Endometrial microvascular endothelial cells (primary cell): ENCODE data around the gene IRF2. TPM values are rescaled to one million over a fixed set of nuclear protein-coding genes. Genes with fewer than 3 reads are reported as not detected.

Source experiments
- in situ Hi-C: cut with HindIII; loops from 2 replicates; pipeline ENCODE4 v1.10.0; 2017; ENCODE audit warnings: low sequenced_read_pairs, low pct_unique_long_range_greater_than_20kb; ENCODE audit errors: inconsistent ontology term
- total RNA-seq: library from RNA; depleted of rRNA; stranded (reverse); fragments of >200 nt; gene quantifications from one replicate; pipeline ENCODE4 v1.2.3, GENCODE V29; 2015; ENCODE audit errors: inconsistent ontology term

Gene IRF2
- total RNA-seq, 1 donor from 2014 or later = 18.3 TPM

DNA sequence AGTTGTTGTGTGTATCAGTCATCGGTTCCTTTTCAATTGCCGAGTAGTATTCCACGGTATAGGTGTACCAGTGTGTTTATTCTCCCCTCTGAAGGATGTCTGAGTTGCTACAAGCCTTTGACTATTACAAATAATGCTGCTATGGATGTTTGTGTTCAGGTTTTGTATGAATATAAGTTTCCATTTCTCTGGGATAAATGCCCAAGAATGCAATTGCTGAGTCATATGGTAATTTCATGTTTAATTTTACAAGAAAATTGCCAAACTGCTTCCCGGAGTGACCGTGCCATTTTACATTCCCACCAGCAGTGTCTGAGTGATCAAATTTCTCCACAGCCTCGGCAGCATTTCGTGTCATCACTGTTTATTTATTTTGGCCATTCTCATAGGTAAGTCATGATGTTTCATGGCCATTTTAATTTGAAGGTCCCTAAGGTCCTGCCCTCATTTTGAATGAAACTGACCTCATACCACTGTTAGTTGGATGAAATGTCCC is 73.9 kb downstream of the IRF2 start:
- in situ Hi-C loops = no loop called here

DNA sequence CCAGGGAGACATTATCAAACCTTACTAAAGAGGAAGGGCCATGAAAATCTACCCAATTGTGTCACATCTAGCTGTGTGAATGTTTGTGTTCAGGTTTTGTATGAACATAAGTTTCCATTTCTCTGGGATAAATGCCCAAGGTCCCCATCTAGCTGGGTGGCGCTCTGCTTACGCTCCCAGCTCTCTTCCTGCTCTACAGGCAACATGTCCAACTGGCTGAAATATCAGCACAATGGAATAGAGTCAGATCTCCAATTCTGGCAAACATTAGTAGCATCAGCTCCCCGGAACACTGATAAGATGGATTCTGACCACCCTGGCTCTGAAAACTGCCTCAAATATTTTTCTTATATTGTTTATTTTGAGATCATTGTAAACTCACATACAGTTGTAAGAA is 74.8 kb downstream of the IRF2 start:
- in situ Hi-C loops = no loop called here

DNA sequence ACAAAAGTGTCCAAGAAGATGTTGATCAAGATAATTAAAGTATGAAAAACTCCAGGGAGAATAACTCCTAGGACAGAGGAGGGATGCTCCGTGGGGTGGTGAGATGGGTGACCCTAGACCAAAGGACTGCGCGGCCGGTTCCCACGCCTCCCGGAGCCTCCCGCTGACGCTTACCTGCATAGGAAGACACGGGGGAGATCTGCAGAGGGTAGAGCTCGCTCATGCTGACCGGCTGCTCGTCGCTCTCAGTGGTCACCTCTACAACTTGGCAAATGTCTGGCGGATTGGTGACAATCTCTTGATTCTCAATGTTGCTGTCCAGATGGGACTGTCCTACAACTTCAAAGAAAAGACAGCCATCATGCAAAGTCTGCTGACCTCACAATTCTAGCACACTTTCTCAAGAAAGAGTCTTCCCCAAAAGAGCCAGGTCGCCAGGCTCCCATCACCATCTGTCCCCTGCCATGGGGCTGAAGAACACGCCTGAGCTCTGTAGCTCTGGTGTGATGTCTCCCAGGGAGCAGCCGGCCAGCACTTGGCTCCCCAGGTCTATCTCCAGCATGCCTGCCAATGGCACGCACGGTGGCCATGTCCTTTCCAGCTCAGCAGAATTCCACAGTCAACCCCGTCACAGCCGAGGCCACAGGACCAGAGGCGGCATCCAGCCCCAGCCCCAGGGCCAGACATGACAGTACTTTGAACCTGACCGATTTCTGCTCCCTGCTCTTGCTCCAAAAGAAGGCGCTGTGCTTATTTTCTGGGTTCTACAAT is 75.4 kb downstream of the IRF2 start:
- in situ Hi-C loops = no loop called here

DNA sequence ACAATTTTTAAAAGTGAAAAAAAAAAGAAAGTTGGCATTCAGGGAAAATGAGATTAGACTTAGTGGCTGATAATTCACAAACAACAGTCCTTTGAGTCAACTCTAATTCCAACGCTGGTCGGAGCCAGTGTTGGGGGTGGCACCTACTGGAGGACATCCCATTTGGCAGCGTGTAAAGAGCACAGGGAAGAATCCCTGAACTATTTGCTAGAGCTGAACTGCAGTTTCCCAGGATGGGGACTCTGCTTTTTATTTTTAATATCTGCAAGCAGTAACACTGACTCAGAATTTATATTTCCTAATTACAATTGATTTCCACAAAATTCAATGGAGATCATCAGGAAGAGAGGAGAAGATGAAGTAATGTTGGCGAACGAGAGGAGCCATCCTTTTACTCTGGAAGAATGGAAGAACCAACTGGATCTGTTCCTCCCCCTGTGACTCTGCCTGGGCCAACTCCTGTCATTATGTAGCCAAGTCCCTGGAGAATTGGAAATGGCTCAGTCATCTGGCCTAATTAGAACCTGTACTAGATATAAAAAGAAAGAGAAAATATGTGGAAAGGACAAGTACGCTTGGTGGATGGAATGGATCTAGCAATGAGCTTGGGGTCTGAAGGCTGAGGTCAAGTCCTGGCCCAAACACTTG is 76.7 kb downstream of the IRF2 start:
- in situ Hi-C loops = no loop called here

DNA sequence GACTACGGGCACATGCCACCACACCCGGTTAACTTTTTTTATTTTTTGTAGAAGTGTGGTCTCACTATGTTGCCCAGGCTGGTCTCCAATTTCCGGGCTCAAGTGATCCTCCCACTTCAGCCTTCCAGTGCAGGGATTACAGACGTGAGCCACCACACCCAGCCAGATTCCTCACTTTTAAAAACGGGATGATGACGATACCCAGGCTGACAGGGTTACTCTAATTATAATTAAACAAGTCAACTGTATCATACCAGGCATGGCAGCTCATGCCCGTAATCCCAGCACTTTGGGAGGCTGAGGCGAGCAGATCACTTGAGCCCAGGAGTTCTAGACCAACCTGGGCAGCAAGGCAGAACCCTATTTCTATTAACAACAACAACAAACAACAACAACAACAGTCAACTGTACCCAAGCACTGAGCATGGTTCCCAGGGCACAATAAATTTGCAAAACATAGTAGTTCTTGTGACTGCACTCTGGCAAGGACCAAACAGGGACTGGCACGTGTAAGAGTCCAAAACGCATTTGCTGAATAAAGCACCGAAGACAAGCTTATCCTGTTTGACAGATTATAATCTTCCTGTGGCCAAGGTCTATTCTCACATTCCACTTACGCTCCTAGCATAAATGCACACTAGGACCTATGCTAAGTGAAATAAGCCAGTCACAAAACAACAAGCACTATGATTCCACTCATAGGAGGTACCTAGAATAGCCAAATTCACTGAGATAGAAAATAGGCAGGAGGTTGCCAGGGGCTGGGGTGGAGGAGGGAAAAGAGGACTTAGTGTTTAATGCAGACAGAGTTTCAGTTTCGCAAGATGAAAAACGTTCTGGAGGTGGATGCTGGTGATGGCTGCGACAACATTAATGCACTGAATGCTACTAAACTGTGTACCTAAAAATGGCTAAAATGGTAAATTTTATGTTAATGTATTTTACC is 77.5 kb downstream of the IRF2 start:
- in situ Hi-C loops = no loop called here

DNA sequence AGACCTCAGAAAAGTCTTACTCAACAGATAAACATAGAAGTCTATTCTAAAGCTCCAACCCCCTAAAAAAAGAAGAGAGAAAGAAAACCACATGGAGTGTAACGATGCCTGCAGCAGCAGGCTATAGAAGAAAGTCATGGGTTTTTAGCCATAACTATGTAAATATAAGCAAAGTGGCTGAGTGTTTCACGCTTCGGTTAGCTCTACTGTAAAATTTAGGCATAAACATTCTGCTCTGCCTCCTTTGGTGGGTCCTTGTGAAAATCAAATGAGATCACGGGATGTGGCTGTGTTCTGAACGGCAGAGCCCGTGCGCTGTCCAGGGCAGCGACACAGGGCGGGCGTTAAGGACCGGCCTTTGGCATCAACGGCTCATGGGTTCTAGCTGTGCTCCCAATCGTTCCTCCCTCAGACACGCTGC is 78.4 kb downstream of the IRF2 start:
- in situ Hi-C loops = no loop called here

DNA sequence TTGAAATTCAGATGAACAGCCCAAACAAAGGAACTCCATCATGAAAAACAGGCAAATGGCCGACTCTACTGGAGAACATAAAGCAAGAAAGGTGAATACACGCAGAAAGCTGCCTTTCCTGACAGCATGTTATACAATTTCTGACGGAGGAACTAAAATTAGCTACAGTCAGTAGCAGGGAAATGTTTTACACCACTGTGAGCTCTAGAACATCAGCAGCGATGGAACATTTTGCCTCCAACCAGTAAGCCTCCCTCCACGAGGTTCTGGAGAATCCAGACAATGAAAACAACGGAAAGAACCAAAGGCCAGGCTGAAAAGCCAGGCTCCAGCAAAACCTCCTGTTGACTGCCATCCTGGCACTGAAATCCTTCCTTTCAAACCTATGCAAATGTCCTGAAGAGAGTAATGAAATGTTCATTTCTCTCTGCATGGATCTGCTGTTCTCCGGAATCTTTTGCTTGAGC is 78.9 kb downstream of the IRF2 start:
- in situ Hi-C loops = no loop called here

DNA sequence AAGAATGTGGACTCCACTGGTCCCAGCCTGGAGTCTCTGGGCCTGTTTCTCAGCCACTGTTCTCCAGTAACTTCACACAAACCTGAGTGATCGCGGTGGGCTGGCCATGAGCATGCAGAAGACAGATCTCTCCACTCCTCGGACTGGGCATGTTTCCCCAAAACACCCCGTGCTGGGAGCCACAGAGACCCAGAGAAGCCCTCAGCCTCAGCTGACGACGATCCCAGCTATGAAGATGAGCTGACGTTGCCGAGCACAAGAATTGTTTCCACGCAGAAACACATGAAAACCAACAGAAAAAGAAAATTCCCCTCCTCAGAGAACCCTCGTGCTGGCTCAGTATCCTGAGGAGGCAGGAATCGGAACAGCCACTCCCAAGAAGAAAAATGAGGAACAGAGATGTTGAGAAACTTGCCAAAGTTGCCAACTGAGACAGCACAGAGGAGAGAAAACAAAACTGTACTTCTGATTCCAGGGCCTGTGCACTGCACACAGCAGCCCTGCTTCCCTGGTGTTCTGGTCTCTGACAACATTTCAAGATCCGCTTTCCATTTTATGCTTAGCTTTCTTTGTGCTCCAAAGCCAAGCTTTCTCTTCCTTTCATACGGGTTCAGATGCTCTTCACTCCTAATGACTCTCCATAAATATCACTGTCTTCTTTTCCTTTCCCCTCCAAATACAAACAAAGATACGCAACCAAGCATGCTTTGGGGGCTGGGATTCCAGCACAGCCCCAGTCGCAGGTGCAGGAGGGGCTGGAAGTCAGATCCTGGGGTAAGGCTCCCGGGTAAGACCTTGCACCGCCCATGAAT is 81.4 kb downstream of the IRF2 start:
- in situ Hi-C loops = no loop called here

DNA sequence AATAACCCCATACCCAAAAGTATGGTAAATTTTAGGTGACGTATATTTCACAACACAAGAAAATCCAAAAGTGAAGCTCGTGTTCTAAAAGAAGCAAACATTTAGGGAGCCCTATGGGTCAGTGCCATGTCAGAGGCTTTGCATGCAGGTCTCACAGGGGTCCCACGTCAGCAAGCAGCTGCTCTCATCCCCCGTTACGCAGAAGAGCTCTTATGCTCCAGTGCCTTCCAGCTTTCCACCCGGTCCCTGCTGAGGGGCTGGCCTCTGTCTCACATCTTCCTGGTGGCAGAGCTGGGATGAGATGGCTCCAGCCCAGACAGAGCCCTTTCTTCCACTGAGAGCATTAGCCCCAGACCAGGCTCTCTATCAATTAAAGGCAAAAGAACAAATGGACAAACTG is 82.0 kb downstream of the IRF2 start:
- in situ Hi-C loops = no loop called here

DNA sequence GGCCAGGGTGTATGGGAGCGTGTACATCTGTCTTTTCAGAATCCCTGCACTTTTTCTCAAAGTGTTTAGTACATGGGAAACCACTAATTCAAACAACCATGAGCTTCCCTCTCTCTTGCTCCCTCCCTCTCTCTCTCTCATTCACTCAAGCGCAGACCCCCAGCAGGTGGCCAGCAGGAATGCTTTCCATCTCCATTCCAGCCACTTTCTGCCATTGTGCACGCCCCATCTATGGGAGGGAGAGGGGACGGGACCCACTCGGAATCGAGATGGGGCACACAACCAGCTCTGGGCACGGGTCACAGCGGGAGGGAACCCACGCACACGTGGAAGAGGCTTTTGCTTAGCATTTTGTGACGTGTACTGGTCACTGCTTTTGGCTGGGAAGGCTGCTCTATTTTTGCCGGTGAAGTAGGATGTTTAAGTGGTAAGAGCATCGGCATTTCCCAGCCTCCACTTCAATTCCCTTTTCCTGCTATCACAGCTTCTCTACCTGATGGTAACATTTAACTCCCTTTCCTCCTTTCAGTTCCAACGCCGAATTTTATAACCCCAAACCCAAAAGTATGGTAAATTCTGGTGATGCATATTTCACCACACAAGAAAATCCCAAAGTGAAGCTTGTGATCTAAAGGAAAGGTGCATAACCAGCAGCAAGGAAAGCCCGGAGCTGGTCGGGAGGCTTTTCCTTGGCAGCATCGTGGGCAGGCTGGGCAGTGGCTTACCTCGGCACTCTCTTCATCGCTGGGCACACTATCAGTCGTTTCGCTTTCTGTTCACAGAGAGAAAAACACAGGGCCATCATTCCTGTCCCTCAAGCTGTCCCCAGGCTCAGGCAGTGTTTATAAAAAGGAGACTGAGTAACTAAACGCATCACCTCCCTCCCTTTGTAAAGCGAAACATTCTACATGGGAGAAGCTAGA is 84.1 kb downstream of the IRF2 start:
- in situ Hi-C loops = no loop called here

DNA sequence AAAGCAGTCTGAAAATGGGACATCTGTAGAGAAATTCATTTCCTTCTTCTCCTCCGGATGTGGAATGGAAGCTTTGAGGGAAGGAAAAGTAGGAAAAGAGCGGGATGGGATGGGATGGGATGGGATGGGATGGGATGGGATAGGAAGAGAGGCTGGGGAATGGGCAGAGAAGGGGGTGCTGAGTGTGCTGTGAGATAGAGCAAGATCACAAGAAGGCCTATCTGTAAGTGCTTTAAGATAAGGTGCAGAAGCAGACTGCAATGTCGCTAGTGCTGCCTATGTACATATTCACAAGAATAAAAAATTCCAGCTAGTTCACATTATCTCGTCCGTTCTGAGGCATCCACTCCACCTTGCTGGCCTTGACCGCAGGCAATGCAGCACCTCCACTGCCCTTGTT is 86.2 kb downstream of the IRF2 start:
- in situ Hi-C loops = no loop called here

DNA sequence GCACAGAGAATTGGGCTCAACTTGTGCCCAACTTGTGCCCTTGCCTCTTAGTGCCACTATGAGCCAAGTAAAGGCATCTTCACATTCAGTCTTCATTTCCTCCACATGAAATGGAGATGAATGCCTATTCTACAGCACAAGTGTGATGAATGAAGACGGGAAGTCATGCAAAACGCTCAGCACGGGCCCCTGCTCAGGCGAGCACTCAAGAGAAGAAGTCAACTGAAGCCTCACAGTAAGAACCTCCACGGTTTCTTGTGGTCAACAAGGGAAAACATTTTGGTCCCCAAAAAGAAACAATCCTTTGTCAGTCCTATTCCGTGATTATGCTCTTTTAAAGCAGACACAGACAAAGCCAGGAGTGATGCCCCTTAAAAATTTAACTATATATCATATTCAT is 87.0 kb downstream of the IRF2 start:
- in situ Hi-C loops = no loop called here

DNA sequence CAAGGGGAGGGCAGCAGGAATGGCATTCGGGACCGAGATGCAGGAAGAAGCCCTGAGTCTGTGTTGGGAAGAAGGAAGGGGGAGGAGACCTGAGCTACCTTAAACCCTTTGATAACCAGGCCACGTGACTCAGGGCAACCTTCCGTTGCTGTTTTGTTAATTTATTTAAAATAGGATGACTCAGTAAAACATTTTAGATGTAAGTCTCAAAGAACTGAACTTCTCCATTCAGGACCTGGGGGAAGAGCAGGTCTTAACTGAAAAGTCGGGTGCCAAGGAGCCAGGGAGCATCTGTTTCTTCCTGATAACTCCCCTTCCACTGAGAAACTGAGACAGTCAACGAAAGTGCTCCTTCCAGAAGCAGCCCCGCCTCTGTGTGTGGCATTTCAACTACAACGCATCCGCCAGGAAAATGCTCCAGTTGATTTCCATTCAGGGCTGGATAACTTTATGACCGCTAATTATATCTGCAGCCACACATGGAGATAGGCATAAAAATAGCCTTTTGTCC is 88.0 kb downstream of the IRF2 start:
- in situ Hi-C loops = no loop called here

DNA sequence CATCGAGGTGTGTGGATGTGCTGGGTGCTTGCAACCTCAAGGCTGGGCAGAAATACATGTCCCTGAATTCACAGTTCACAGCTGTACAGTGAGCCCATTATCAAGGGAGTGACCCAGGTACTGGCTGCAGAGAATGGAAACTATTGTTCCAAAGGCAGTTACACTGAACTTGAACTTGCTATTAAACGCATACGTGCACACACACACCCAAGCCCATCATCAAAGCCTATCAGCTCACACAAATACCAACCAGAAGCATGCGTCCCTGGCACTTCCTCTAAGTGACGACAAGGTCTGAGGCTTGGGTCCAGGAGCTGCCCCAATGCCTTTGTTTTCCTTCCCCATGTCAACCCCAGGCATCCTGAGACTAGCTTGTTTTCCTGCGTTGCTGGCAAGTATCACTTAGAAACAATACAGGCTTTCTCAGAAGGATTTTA is 88.6 kb downstream of the IRF2 start:
- in situ Hi-C loops = no loop called here

DNA sequence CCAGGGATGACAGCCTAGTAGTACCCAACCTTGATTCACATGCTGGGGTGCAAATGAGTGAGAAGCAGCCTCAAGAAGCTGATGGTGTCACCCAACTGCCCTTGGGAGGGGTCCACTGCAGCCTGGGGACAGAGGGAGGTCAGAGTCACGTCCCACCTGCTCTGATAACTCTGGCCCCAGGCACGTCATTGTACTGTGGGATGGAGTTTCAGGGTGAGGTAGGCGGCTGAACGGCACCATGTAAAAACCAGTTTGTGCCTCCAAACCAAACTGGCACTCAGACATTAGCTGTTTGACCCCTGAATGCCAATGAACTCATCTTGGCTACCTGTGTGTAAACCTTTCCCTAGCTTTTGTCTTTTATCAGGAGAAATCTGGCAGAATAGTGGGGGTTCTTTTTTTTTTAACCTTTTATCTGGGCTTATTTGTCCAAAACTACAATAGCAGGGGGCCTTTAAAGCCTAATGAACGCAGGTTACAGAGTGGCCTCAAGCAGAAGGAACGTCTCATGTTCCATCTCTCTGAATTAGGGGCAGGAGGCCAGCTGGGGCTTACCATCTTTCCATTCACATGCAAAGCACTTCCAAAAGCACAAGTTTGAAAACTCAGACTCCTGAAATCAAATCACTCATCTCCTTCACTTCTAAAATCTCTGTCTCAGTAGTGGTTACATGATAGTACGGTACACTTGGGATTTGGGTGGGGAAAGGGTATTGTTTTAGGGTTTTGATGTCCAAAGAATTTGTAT is 89.4 kb downstream of the IRF2 start:
- in situ Hi-C loops = no loop called here

DNA sequence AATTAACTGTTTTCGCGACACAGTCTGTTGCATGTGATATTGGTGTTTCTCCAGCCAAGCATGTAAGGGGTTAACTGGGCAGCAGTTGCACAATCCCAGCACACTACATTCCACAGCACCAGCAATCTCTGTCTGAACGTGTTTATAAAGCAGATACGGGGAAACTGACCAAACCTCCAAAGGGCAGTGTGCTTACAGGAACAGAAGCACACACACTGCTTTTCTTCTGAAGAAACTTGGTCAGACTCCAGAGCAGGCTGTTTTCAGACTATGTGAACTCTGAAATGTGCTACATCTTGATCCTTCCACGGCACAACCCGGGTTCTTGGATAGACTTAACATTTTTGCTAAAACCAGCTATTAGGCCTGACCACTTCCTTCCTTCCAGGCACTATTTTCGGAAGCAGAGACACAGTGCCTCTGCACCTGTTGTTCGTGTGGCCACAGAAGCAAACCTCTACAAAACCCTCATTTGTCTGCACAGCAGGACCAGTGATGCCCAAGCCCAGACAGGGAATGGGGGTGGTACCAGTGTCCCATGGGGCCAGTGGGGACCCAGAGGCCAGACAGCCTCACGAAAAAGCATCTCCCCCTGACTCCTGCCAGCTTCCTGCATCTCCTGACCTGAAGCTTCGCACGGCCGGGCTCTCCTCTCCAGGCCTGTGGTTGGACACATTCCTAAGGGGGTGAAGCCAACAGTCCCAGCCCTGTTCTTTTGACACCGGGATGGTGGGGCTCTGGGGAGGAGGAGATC is 90.1 kb downstream of the IRF2 start:
- in situ Hi-C loops = no loop called here
